ENCODE data around the gene USP34. TPM values are rescaled to one million over a fixed set of nuclear protein-coding genes. Genes with fewer than 3 reads are reported as not detected.

Gene USP34
- total RNA-seq, 1 experiment from 2014 or later = 76.3 TPM

DNA sequence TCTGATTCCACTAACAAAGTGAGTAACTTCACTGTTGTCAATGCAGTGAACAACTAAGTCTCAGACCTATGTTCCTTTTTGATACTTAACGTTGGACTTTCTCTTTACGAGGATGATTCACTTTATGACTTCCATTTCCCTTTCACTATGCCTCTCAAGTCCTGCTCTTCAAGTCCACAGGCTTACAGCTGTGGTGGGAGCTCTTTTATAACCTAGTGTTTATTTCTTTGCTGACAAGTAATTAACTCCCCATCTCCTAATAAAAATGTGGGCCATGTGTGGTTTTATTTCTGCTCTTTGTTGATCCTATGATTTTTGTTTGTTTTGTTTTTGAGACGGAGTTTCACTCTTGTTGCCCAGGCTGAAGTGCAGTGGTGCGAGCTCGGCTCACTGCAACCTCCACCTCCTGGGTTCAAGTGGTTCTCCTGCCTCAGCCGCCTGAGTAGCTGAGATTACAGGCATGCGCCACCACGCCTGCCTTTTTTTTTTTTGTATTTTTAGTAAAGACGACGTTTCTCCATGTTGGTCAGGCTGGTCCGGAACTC, 142.1 kb downstream of the USP34 start:
- no TSS peak for BruUV-seq (replicated peaks)
- Histone ChIP-seq H3K4me2 (ENCODE audit: low read length) (no peak overlapping the region), H3K9me2 (ENCODE audit: insufficient read depth) (no peaks in the 10 kb centered on the region), H3K9me3 (ENCODE audit: control insufficient read depth in 1 of 2, insufficient read depth in 1 of 2, low read depth in 1 of 2, low read length in 2 of 2) (no peaks in the 10 kb centered on the region), H4K20me1 (ENCODE audit: insufficient read depth) (no peaks in the 10 kb centered on the region), H3K79me2 (ENCODE audit: insufficient read depth, low read length) (no peaks in the 10 kb centered on the region; the same call in 1 of the 2 replicates), H2AFZ (ENCODE audit: low read depth, low read length, poor library complexity, severe bottlenecking) (no peak overlapping the region), H3K27ac (ENCODE audit: low read depth, low read length) (no peak overlapping the region), H3K27me3 (ENCODE audit: insufficient read depth, low read length) (no peaks in the 10 kb centered on the region), H3K9ac (ENCODE audit: low read length) (no peak overlapping the region), H3K4me3 (replicated peaks in 1 of 2; ENCODE audit: low read depth in 1 of 2, low read length in 2 of 2) (no peak overlapping the region), H3K36me3 (ENCODE audit: control insufficient read depth in 1 of 2, insufficient read depth in 2 of 2, low read length in 2 of 2) (peaks cover 7 to 29% of the 10 kb centered on the region in 2 experiments), H3K4me1 (ENCODE audit: control insufficient read depth in 1 of 2, insufficient read depth in 2 of 2, low read length in 2 of 2) (peaks cover 0 to 4% of the 10 kb centered on the region in 2 experiments; a peak in 1 of 4 replicates)
- POLR2A ChIA-PET = interaction anchor here (1.1 kb wide), 1 partner anchor 74 kb away, joined by 3 read pairs; no protein-coding TSS in a partner anchor
- TF ChIP-seq POLR2A (IDR thresholded peaks at IDR 0.05; ENCODE audit: borderline replicate concordance, extremely low read depth, insufficient read depth, insufficient read length) = no peak
- ATAC-seq (peak; percentile 20; the same call in 1 of the 2 replicates), DNase-seq (ENCODE audit: low read depth, low spot score) (peak; percentile 12)
- RAD21 ChIA-PET (ENCODE audit: low non-redundant PET in 1 of 2, low total read pairs in 2 of 2, uncharacterized antibody in 2 of 2, unreplicated experiment in 2 of 2) = no interaction called here
- CTCF ChIA-PET = no interaction called here
- intact Hi-C loops (cut with micrococcal nuclease) = loop anchor here (1.0 kb wide), 1 partner anchor 76 kb away; no protein-coding TSS in a partner anchor

GRCh38 chr2:61327173-61327572, 143.7 kb downstream of the USP34 start:
- Histone ChIP-seq H3K4me1 (ENCODE audit: control insufficient read depth in 1 of 2, insufficient read depth in 2 of 2, low read length in 2 of 2) (peaks cover 0 to 4% of the 10 kb centered on the region in 2 experiments; a peak in 1 of 4 replicates), H3K9me2 (ENCODE audit: insufficient read depth) (no peaks in the 10 kb centered on the region), H2AFZ (ENCODE audit: low read depth, low read length, poor library complexity, severe bottlenecking) (no peak overlapping the region), H3K36me3 (ENCODE audit: control insufficient read depth in 1 of 2, insufficient read depth in 2 of 2, low read length in 2 of 2) (peaks cover 9 to 27% of the 10 kb centered on the region in 2 experiments), H3K9ac (ENCODE audit: low read length) (no peak overlapping the region), H3K9me3 (ENCODE audit: control insufficient read depth in 1 of 2, insufficient read depth in 1 of 2, low read depth in 1 of 2, low read length in 2 of 2) (no peaks in the 10 kb centered on the region), H3K79me2 (ENCODE audit: insufficient read depth, low read length) (no peaks in the 10 kb centered on the region; the same call in 1 of the 2 replicates), H3K4me2 (ENCODE audit: low read length) (no peak overlapping the region), H3K27me3 (ENCODE audit: insufficient read depth, low read length) (no peaks in the 10 kb centered on the region), H4K20me1 (ENCODE audit: insufficient read depth) (no peaks in the 10 kb centered on the region), H3K27ac (ENCODE audit: low read depth, low read length) (no peak overlapping the region), H3K4me3 (replicated peaks in 1 of 2; ENCODE audit: low read depth in 1 of 2, low read length in 2 of 2) (no peak overlapping the region)
- no peak for DNase-seq (ENCODE audit: low read depth, low spot score)
- no peak for ATAC-seq
- no peak for TF ChIP-seq YY1 (IDR thresholded peaks at IDR 0.05; ENCODE audit: extremely low read depth, insufficient replicate concordance, low read depth, low read length)
- TF ChIP-seq ZNF274 (IDR thresholded peaks at IDR 0.05; ENCODE audit: low read depth, low read length) = no peak
- no peak for TF ChIP-seq MAX (IDR thresholded peaks at IDR 0.05)
- no peak for TF ChIP-seq JUND (IDR thresholded peaks at IDR 0.05)
- no peak for TF ChIP-seq SIN3A (IDR thresholded peaks at IDR 0.05; ENCODE audit: low read depth)
- no peak for TF ChIP-seq RAD21 (IDR thresholded peaks at IDR 0.05; ENCODE audit: low read depth)
- no peak for TF ChIP-seq SP1 (IDR thresholded peaks at IDR 0.05; ENCODE audit: low read depth)
- no peak for TF ChIP-seq CBX3 (IDR thresholded peaks at IDR 0.05; ENCODE audit: low read depth)
- no peak for TF ChIP-seq EZH2phosphoT487 (IDR thresholded peaks at IDR 0.05; ENCODE audit: borderline replicate concordance)
- no peak for TF ChIP-seq CTCF (IDR thresholded peaks at IDR 0.05 in 2 of 3, conservative IDR thresholded peaks at IDR 0.05 in 1 of 3; ENCODE audit: borderline replicate concordance in 1 of 3, insufficient read depth in 1 of 3, low read depth in 2 of 3, low read length in 2 of 3)
- no peak for TF ChIP-seq FOSL1 (IDR thresholded peaks at IDR 0.05; ENCODE audit: low read depth)
- no peak for TF ChIP-seq EZH2 (IDR thresholded peaks at IDR 0.05)
- TF ChIP-seq ZFX (IDR thresholded peaks at IDR 0.05) = no peak
- no peak for TF ChIP-seq ATF3 (IDR thresholded peaks at IDR 0.05)
- TF ChIP-seq ELF1 (IDR thresholded peaks at IDR 0.05; ENCODE audit: borderline replicate concordance, low read depth) = no peak
- TF ChIP-seq POLR2A (IDR thresholded peaks at IDR 0.05; ENCODE audit: borderline replicate concordance, extremely low read depth, insufficient read depth, insufficient read length) = no peak
- TF ChIP-seq EGR1 (IDR thresholded peaks at IDR 0.05; ENCODE audit: low read depth) = no peak
- TF ChIP-seq CEBPB (IDR thresholded peaks at IDR 0.05; ENCODE audit: low read depth) = no peak
- TF ChIP-seq POLR2AphosphoS5 (IDR thresholded peaks at IDR 0.05; ENCODE audit: low read depth, low read length) = no peak
- BruUV-seq (replicated peaks) = no TSS peak
- ChIA-PET CTCF (no interaction called here), POLR2A (interaction anchor here (1.6 kb wide), 1 partner anchor 12 kb away, joined by 4 read pairs; no protein-coding TSS in a partner anchor), RAD21 (ENCODE audit: low non-redundant PET in 1 of 2, low total read pairs in 2 of 2, uncharacterized antibody in 2 of 2, unreplicated experiment in 2 of 2) (no interaction called here)
- intact Hi-C loops (cut with micrococcal nuclease) = no loop called here

Measured in HCT116 (cell line).